Right lobe of liver (tissue), 6 donors: ENCODE measurements around the gene REEP3. TPM values are rescaled to one million over a fixed set of nuclear protein-coding genes. Genes with fewer than 3 reads are reported as not detected.
A peak's percentile ranks its signal among the peaks of the same experiment; 100 is the strongest.

ENCODE experiments used
- ATAC-seq, 4 donors: fragments of 200-7000 bp; cut with Tn5 transposase; one replicate each; pipeline ENCODE4 v1.9.1; 2020; ENCODE audit warnings: mild to moderate bottlenecking in 4 of 4, moderate library complexity in 4 of 4
- DNase-seq, 3 donors: peaks; one replicate each; pipeline ENCODE4 v3.0.0-alpha.2; 2020
- H3K27ac ChIP-seq, 3 donors: fragments of 200-600 bp; one replicate each; pipeline ENCODE4 v1.8.0; 2022
- H3K27me3 ChIP-seq, 2 donors: fragments of 200-600 bp; one replicate each; pipeline ENCODE4 v1.8.0; 2022
- H3K36me3 ChIP-seq, 4 donors: fragments of 200-600 bp; sonication (generic) in 1 of 4; one replicate each; pipeline versions ENCODE4 v1.5.1 to v1.8.0; 2017 to 2022; ENCODE audit warnings: control low read depth in 1 of 4
- H3K4me1 ChIP-seq, 4 donors: fragments of 200-600 bp; sonication (generic) in 1 of 4; one replicate each; pipeline versions ENCODE4 v1.5.1 to v1.8.0; 2017 to 2022; ENCODE audit warnings: control low read depth in 1 of 4
- H3K4me3 ChIP-seq, 3 donors: fragments of 200-600 bp; one replicate each; pipeline ENCODE4 v1.8.0; 2022
- H3K9me3 ChIP-seq, 4 donors: fragments of 200-600 bp; sonication (generic) in 1 of 4; one replicate each; pipeline versions ENCODE4 v1.5.1 to v1.8.0; 2017 to 2022; ENCODE audit warnings: control low read depth in 1 of 4
- POLR2A ChIP-seq: fragments of 450-650 bp; IDR thresholded peaks from one replicate; pipeline ENCODE4 v1.6.1; 2017; ENCODE audit warnings: antibody characterized with exemption, mild to moderate bottlenecking
- WGBS: methylation state at CpG from one replicate; pipeline ENCODE4 v1.1.6; 2018; ENCODE audit warnings: low coverage, low lambda C conversion rate; ENCODE audit not compliant: insufficient coverage; ENCODE audit errors: missing lambda C conversion rate; 5-methylcytosine and 5-hydroxymethylcytosine counted together
- intact Hi-C, 2 donors: fragments of 100-400 bp; cut with DNase I; formaldehyde crosslinking; loops; one replicate each; pipeline versions ENCODE4 v1.11.2 to v1.14.1; 2022
- total RNA-seq, 6 experiments: library from RNA; depleted of rRNA in 2 of 6; stranded (reverse); fragments of >200 nt in 2 of 6; fragmentation: NEBNext Ultra II Directional in 3 of 6; extraction: Animal tissue kit (Norgen Biotek cat#: 25700) in 3 of 6; gene quantifications; one replicate each; pipeline versions ENCODE4 v1.1.0 to v1.2.4, GENCODE V29; 2016 to 2023
- TF ChIP-seq, protein P1 (sequence below), 4 donors: fragments of 200-600 bp in 3 of 4; fragments of 450-650 bp in 1 of 4; IDR thresholded peaks; one replicate each; pipeline versions ENCODE4 v1.5.1 to v1.8.0; 2016 to 2022; ENCODE audit warnings: antibody characterized with exemption in 4 of 4, mild to moderate bottlenecking in 2 of 4
- donor health status: DM: no; HTN: yes; CAD: no.
- donor health status: DM: no; HTN: no; CAD: no.
- donor health status: DM: no; HTN: no; CAD: no.
- donor health status: DM: no; HTN: yes; CAD: no.
- donor health status: DM: no; HTN: yes; CAD: no.

Gene REEP3
- total RNA-seq, 6 experiments from 2014 or later = 21.1 to 38.8 (median 28.0) TPM

DNA sequence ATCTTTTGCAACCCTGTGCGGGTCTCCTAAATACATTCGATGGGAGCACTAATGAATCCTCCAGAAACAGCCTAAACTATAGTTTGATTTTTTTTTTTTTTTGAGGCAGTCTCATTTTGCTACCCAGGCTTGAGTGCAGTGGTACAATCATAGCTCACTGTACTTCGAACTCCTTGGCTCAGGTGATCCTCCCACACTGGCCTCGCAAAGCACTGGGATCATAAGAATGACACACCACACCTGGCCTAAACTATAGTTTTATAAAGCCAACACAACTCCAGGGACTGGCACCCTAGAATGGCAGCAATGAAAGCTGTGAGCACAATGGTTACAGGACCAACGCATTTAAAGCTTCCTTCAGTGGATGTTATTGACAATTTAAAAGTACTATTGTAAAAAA lies 41.0 kb upstream of the REEP3 start:
- DNase-seq = no peak
- H3K27ac ChIP-seq = no peak overlapping the region
- H3K4me3 ChIP-seq = no peak overlapping the region
- peak; percentile 56 to 95 (median 66) for ATAC-seq
- TF ChIP-seq POLR2A = no peak
- TF ChIP-seq, protein P1, sequence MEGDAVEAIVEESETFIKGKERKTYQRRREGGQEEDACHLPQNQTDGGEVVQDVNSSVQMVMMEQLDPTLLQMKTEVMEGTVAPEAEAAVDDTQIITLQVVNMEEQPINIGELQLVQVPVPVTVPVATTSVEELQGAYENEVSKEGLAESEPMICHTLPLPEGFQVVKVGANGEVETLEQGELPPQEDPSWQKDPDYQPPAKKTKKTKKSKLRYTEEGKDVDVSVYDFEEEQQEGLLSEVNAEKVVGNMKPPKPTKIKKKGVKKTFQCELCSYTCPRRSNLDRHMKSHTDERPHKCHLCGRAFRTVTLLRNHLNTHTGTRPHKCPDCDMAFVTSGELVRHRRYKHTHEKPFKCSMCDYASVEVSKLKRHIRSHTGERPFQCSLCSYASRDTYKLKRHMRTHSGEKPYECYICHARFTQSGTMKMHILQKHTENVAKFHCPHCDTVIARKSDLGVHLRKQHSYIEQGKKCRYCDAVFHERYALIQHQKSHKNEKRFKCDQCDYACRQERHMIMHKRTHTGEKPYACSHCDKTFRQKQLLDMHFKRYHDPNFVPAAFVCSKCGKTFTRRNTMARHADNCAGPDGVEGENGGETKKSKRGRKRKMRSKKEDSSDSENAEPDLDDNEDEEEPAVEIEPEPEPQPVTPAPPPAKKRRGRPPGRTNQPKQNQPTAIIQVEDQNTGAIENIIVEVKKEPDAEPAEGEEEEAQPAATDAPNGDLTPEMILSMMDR (IDR thresholded peaks at IDR 0.05) = no peak
- intact Hi-C loops = no loop called here
- H3K36me3 ChIP-seq = no peaks in the 10 kb centered on the region
- H3K4me1 ChIP-seq = no peaks in the 10 kb centered on the region
- H3K9me3 ChIP-seq = no peaks in the 10 kb centered on the region
- H3K27me3 ChIP-seq = no peaks in the 10 kb centered on the region
- 79% methylated on average over 5 of the region's 5 CpGs for WGBS

DNA sequence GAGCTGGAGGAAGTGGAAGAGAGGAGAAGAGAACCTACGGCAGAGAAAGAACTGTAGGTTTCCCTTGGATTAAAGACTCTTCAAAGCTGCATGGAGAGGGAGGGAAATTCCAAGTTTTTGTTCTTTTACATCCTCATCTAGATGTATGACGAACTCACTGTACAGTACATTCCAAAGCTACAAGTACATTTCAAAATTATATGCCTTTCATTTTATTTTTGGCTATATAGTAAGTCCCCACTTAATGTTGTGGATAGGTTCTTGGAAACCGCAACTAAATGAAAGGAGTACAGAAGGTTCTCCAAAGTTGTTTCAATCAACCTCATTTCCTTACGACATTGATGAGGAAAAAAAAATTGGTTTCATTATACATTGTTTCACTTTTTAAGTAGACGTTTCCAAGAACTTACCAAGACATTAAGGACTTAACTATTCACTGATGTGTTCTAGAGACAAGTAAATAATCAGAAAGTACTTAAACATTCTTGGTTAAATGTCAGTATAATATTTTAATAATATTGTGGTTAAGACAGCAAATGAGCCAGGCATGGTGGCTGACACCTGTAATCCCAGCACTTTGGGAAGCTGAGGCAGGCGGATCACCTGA lies 39.3 kb upstream of the REEP3 start:
- Histone ChIP-seq H3K4me3 (no peak overlapping the region), H3K4me1 (no peaks in the 10 kb centered on the region), H3K27me3 (no peaks in the 10 kb centered on the region), H3K9me3 (no peaks in the 10 kb centered on the region), H3K27ac (no peak overlapping the region), H3K36me3 (no peaks in the 10 kb centered on the region)
- ATAC-seq (no peak), DNase-seq (no peak)
- TF ChIP-seq, protein P1 (IDR thresholded peaks at IDR 0.05) = no peak
- TF ChIP-seq POLR2A = no peak
- intact Hi-C loops = no loop called here
- 69% methylated on average over 6 of the region's 6 CpGs for WGBS

DNA sequence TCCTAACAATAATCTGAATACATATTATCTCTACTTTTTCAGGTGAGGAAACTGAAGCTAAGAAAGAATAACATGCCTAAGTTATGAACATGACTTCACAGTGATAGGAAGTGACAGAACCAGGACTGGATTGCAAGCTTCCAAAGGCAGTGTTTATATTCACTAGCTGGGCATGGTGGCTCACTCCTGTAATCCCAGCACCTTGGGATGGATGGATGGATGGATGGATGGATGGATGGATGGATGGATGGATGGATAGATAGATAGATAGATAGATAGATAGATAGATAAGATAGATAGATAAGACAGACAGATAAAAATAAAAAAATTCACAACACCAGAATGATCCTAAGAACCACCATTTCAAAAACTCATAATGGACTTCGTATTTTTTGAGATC lies 37.2 kb upstream of the REEP3 start:
- Histone ChIP-seq H3K27ac (no peak overlapping the region), H3K4me1 (no peaks in the 10 kb centered on the region), H3K27me3 (no peaks in the 10 kb centered on the region), H3K36me3 (no peaks in the 10 kb centered on the region), H3K9me3 (no peaks in the 10 kb centered on the region), H3K4me3 (no peak overlapping the region)
- no peak for ATAC-seq
- WGBS = 100% methylated on average over 1 of the region's 1 CpG
- intact Hi-C loops = no loop called here
- no peak for DNase-seq
- TF ChIP-seq, protein P1 (IDR thresholded peaks at IDR 0.05) = no peak
- TF ChIP-seq POLR2A = no peak

DNA sequence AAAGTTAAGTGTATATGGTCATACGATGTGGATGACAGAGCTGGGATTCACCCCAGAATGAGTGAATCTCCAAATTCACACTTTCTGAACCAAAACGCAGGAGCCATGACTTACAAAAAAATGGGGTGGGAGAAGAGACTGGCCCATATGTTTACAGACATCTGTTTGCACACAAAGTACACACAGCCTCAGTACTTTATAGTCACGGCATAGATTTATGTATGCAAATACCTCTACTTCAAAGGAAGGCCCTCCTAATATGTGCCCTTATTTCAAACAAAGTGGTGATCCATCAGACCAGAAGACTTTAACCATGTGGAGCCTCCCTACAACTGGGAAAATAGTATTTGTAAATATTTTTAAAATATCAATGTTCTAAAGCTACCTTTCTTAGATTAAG lies 33.2 kb upstream of the REEP3 start:
- Histone ChIP-seq H3K27ac (no peak overlapping the region), H3K4me3 (no peak overlapping the region), H3K36me3 (no peaks in the 10 kb centered on the region), H3K27me3 (no peaks in the 10 kb centered on the region), H3K9me3 (no peaks in the 10 kb centered on the region), H3K4me1 (no peaks in the 10 kb centered on the region)
- TF ChIP-seq, protein P1 (IDR thresholded peaks at IDR 0.05) = no peak
- no peak for TF ChIP-seq POLR2A
- intact Hi-C loops = no loop called here
- no peak for DNase-seq
- ATAC-seq = no peak
- 86% methylated on average over 3 of the region's 3 CpGs for WGBS

DNA sequence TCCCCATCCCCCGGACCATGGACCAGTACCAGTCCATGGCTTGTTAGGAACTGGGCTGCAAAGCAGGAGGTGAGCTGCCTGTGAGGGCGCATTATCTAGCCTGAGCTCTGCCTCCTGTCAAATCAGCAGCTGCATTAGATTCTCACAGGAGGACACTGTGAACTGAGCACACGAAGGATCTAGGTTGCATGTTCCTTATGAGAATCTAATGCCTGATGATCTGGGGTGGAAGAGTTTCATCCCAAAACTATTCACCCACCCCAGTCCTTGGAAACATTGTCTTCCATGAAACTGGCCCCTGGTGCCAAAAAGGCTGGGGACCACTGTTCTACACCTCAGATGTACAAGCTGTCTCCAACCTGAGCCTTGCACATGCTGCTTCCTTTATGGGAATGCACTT lies 31.4 kb upstream of the REEP3 start:
- no peak for DNase-seq
- Histone ChIP-seq H3K4me1 (no peaks in the 10 kb centered on the region), H3K4me3 (no peak overlapping the region), H3K27me3 (no peaks in the 10 kb centered on the region), H3K27ac (no peak overlapping the region), H3K9me3 (no peaks in the 10 kb centered on the region), H3K36me3 (no peaks in the 10 kb centered on the region)
- intact Hi-C loops = no loop called here
- no peak for ATAC-seq
- TF ChIP-seq, protein P1 (IDR thresholded peaks at IDR 0.05) = no peak
- TF ChIP-seq POLR2A = no peak
- WGBS = no CpG with 5 or more reads among the region's 3 CpGs
